NT2/D1 (cell line): ENCODE results near the gene EXOC6.

Experiments
- YY1 ChIP-seq: IDR thresholded peaks from 2 replicates; pipeline ENCODE4 v1.6.1; 2011; ENCODE audit not compliant: insufficient read length, insufficient read depth
- ZNF274 ChIP-seq: IDR thresholded peaks from 2 replicates; pipeline ENCODE4 v1.6.1; 2011; ENCODE audit warnings: mild to moderate bottlenecking, low read depth, low read length

DNA sequence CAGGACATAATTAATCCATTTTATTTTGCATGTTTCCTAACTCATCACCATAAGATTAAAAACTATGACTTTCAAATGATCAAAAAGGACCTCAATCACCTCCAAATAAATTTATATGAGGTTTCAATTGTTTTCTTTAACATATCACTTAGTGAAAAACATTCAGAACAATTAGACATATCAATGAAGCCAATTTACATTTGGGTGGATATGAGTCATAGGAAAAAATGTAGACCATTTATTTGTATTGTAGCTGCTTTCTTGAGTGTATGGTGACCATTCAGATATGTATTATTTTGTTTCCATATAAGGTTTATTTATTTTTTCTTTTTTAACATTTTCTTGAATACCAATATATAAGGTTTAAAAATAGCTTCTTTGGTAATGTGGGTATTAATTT, 13.3 kb upstream of the EXOC6 start:
- TF ChIP-seq ZNF274 (no peak), YY1 (no peak)
